Glutamatergic neuron (in vitro differentiated cells): ENCODE data around the gene TUNAR. TPM values are rescaled to one million over a fixed set of nuclear protein-coding genes. Genes with fewer than 3 reads are reported as not detected.

ENCODE experiments used
- DNase-seq: peaks from one replicate; pipeline ENCODE4 v3.0.0; 2022
- H3K27ac Mint-ChIP-seq: one replicate; pipeline ENCODE4 v1.8.0; 2020; ENCODE audit warnings: mild to moderate bottlenecking, mixed read lengths, inconsistent platforms; ENCODE audit not compliant: unreplicated experiment
- H3K27me3 Mint-ChIP-seq: one replicate; pipeline ENCODE4 v1.8.0; 2020; ENCODE audit warnings: mild to moderate bottlenecking, moderate library complexity, mixed read lengths, inconsistent platforms; ENCODE audit not compliant: unreplicated experiment
- H3K36me3 Mint-ChIP-seq: one replicate; pipeline ENCODE4 v1.8.0; 2020; ENCODE audit warnings: mild to moderate bottlenecking, mixed read lengths, inconsistent platforms; ENCODE audit not compliant: unreplicated experiment
- H3K4me1 Mint-ChIP-seq: one replicate; pipeline ENCODE4 v1.8.0; 2020; ENCODE audit warnings: mild to moderate bottlenecking, low read depth, mixed read lengths, inconsistent platforms; ENCODE audit not compliant: unreplicated experiment
- H3K4me3 Mint-ChIP-seq: one replicate; pipeline ENCODE4 v1.8.0; 2020; ENCODE audit warnings: mild to moderate bottlenecking, mixed read lengths, inconsistent platforms; ENCODE audit not compliant: unreplicated experiment
- H3K9me3 Mint-ChIP-seq: one replicate; pipeline ENCODE4 v1.8.0; 2020; ENCODE audit warnings: mild to moderate bottlenecking, moderate library complexity, mixed read lengths, inconsistent platforms; ENCODE audit not compliant: unreplicated experiment
- CTCF ChIP-seq: fragments of 200-600 bp; sonication (generic); IDR thresholded peaks from one replicate; pipeline ENCODE4 v1.5.0; 2021; ENCODE audit not compliant: partially characterized antibody, unreplicated experiment
- total RNA-seq: library from RNA; stranded (reverse); fragmentation: NEBNext Ultra II Directional; extraction: Animal tissue kit (Norgen Biotek cat#: 25700); gene quantifications from one replicate; pipeline ENCODE4 v1.2.1, GENCODE V29; 2021; ENCODE audit not compliant: unreplicated experiment

Gene TUNAR
- total RNA-seq, 1 donor from 2014 or later, result 16.2 TPM

- Mint-ChIP-seq H3K36me3 (no peaks in the 10 kb centered on the region), H3K4me1 (no peaks in the 10 kb centered on the region), H3K27ac (no peak overlapping the region), H3K27me3 (no peaks in the 10 kb centered on the region), H3K4me3 (no peak overlapping the region), H3K9me3 (peaks cover 2% of the 10 kb centered on the region)
- TF ChIP-seq CTCF, result no peak
- no peak for DNase-seq
Measured at GRCh38 chr14:95838862-95839261, 37.8 kb upstream of the TUNAR start.

GRCh38 chr14:95840094-95840700, 36.4 kb upstream of the TUNAR start:
- peaks cover 2% of the 10 kb centered on the region for H3K9me3 Mint-ChIP-seq
- no peak for TF ChIP-seq CTCF

GRCh38 chr14:95841668-95842067, 35.0 kb upstream of the TUNAR start:
- no peak for DNase-seq

More at GRCh38 chr14:95840094-95840700, 36.4 kb upstream of the TUNAR start:
- no peaks in the 10 kb centered on the region for H3K27me3 Mint-ChIP-seq
- no peak overlapping the region for H3K4me3 Mint-ChIP-seq
- no peak for DNase-seq
- no peaks in the 10 kb centered on the region for H3K36me3 Mint-ChIP-seq
- H3K27ac Mint-ChIP-seq, result no peak overlapping the region
- no peaks in the 10 kb centered on the region for H3K4me1 Mint-ChIP-seq

GRCh38 chr14:95849761-95850160, 26.9 kb upstream of the TUNAR start:
- TF ChIP-seq CTCF, result no peak
- Mint-ChIP-seq H3K9me3 (no peaks in the 10 kb centered on the region), H3K4me1 (no peaks in the 10 kb centered on the region), H3K27ac (no peak overlapping the region), H3K27me3 (peaks cover 2% of the 10 kb centered on the region), H3K36me3 (peaks cover 4% of the 10 kb centered on the region), H3K4me3 (no peak overlapping the region)
- no peak for DNase-seq

More at GRCh38 chr14:95841668-95842067, 35.0 kb upstream of the TUNAR start:
- H3K4me1 Mint-ChIP-seq, result no peaks in the 10 kb centered on the region
- H3K27me3 Mint-ChIP-seq, result peaks cover 2% of the 10 kb centered on the region
- peaks cover 2% of the 10 kb centered on the region for H3K9me3 Mint-ChIP-seq
- no peaks in the 10 kb centered on the region for H3K36me3 Mint-ChIP-seq
- TF ChIP-seq CTCF, result no peak
- H3K27ac Mint-ChIP-seq, result no peak overlapping the region
- no peak overlapping the region for H3K4me3 Mint-ChIP-seq

GRCh38 chr14:95850429-95850828, 26.2 kb upstream of the TUNAR start:
- Mint-ChIP-seq H3K4me1 (no peaks in the 10 kb centered on the region), H3K36me3 (peaks cover 4% of the 10 kb centered on the region), H3K9me3 (no peaks in the 10 kb centered on the region), H3K4me3 (no peak overlapping the region), H3K27me3 (peaks cover under 1% of the 10 kb centered on the region), H3K27ac (no peak overlapping the region)
- TF ChIP-seq CTCF, result no peak
- no peak for DNase-seq
